Tibial artery (tissue), 4 donors: ENCODE measurements around the gene ZHX3.

Experiments used
- DNase-seq, 2 donors: peaks; one replicate each; pipeline ENCODE4 v3.0.0-alpha.2; 2019
- H3K27ac ChIP-seq, 2 donors: fragments of 200-600 bp; sonication (generic) in 1 of 2; 1 replicate in 1 of 2; 2 replicates in 1 of 2; pipeline ENCODE4 v1.5.1; 2018 to 2019; ENCODE audit warnings: mild to moderate bottlenecking in 1 of 2
- H3K27me3 ChIP-seq, 2 donors: fragments of 200-600 bp; sonication (generic) in 1 of 2; one replicate each; pipeline versions ENCODE4 v1.5.1 to v1.6.0; 2016 to 2019
- H3K36me3 ChIP-seq, 3 donors: fragments of 200-600 bp; sonication (generic) in 2 of 3; one replicate each; pipeline ENCODE4 v1.5.1; 2016 to 2019; ENCODE audit warnings: mild to moderate bottlenecking in 2 of 3
- H3K4me1 ChIP-seq, 4 donors: fragments of 200-600 bp; sonication (generic) in 2 of 4; 1 replicate in 3 of 4; 2 replicates in 1 of 4; pipeline ENCODE4 v1.5.1; 2016 to 2019
- H3K4me3 ChIP-seq, 2 donors: fragments of 200-600 bp; sonication (generic) in 1 of 2; 1 replicate in 1 of 2; 2 replicates in 1 of 2; pipeline ENCODE4 v1.5.1; 2018 to 2019; ENCODE audit warnings: mild to moderate bottlenecking in 2 of 2
- H3K9me3 ChIP-seq, 3 donors: fragments of 200-600 bp; sonication (generic) in 1 of 3; one replicate each; pipeline ENCODE4 v1.5.1; 2016 to 2019
- CTCF ChIP-seq, 2 experiments: fragments of 200-600 bp in 1 of 2; fragments of 450-650 bp in 1 of 2; IDR thresholded peaks; one replicate each; pipeline ENCODE4 v1.5.1; 2017 to 2019; ENCODE audit warnings: antibody characterized with exemption in 2 of 2, mild to moderate bottlenecking in 1 of 2, moderate library complexity in 1 of 2
- intact Hi-C: fragments of 100-400 bp; cut with DNase I; formaldehyde crosslinking; loops from one replicate; pipeline ENCODE4 v1.15.0; 2023; ENCODE audit warnings: low total_unique reads

ZHX3 gene

GRCh38 chr20:41165001-41165882 is 152.3 kb downstream of the ZHX3 start:
- DNase-seq = no peak
- H3K27ac ChIP-seq = no peak overlapping the region
- no peaks in the 10 kb centered on the region for H3K27me3 ChIP-seq
- intact Hi-C loops = no loop called here
- H3K4me3 ChIP-seq = no peak overlapping the region
- TF ChIP-seq CTCF (IDR thresholded peaks at IDR 0.05) = no peak
- H3K4me1 ChIP-seq = peaks cover 0 to 9% (median 0%) of the 10 kb centered on the region in 4 donors
- H3K36me3 ChIP-seq = peaks cover 68 to 89% (median 78%) of the 10 kb centered on the region in 3 donors
- no peaks in the 10 kb centered on the region for H3K9me3 ChIP-seq

- no peak for TF ChIP-seq CTCF (IDR thresholded peaks at IDR 0.05)
- no peak overlapping the region for H3K27ac ChIP-seq
- no peak for DNase-seq
- peaks cover 0 to 17% (median 0%) of the 10 kb centered on the region in 4 donors for H3K4me1 ChIP-seq
- H3K27me3 ChIP-seq = no peaks in the 10 kb centered on the region
- H3K4me3 ChIP-seq = no peak overlapping the region
- H3K36me3 ChIP-seq = peaks cover 61 to 82% (median 71%) of the 10 kb centered on the region in 3 donors
- no peaks in the 10 kb centered on the region for H3K9me3 ChIP-seq
- intact Hi-C loops = no loop called here
Observed at GRCh38 chr20:41163821-41164220, 153.7 kb downstream of the ZHX3 start.

GRCh38 chr20:41162396-41162795 is 155.1 kb downstream of the ZHX3 start:
- Histone ChIP-seq H3K27ac (no peak overlapping the region), H3K9me3 (no peaks in the 10 kb centered on the region), H3K27me3 (no peaks in the 10 kb centered on the region), H3K4me1 (peaks cover 0 to 21% (median 5%) of the 10 kb centered on the region in 4 donors), H3K4me3 (no peak overlapping the region), H3K36me3 (peaks cover 55 to 68% (median 59%) of the 10 kb centered on the region in 3 donors)
- TF ChIP-seq CTCF (IDR thresholded peaks at IDR 0.05) = no peak
- intact Hi-C loops = no loop called here
- no peak for DNase-seq

GRCh38 chr20:41161886-41162285 is 155.6 kb downstream of the ZHX3 start:
- TF ChIP-seq CTCF (IDR thresholded peaks at IDR 0.05) = no peak
- no peaks in the 10 kb centered on the region for H3K27me3 ChIP-seq
- no peaks in the 10 kb centered on the region for H3K9me3 ChIP-seq
- H3K27ac ChIP-seq = peak overlapping the region in 1 of 2 donors; percentile 12
- no peak for DNase-seq
- H3K36me3 ChIP-seq = peaks cover 49 to 63% (median 54%) of the 10 kb centered on the region in 3 donors
- intact Hi-C loops = no loop called here
- peaks cover 0 to 26% (median 8%) of the 10 kb centered on the region in 4 donors for H3K4me1 ChIP-seq
- no peak overlapping the region for H3K4me3 ChIP-seq

- intact Hi-C loops = no loop called here
- Histone ChIP-seq H3K4me3 (no peak overlapping the region), H3K27ac (no peak overlapping the region), H3K36me3 (peaks cover 37 to 51% (median 42%) of the 10 kb centered on the region in 3 donors), H3K9me3 (no peaks in the 10 kb centered on the region), H3K27me3 (no peaks in the 10 kb centered on the region), H3K4me1 (peaks cover 0 to 38% (median 13%) of the 10 kb centered on the region in 4 donors)
- DNase-seq = no peak
- no peak for TF ChIP-seq CTCF (IDR thresholded peaks at IDR 0.05)
Observed at GRCh38 chr20:41160686-41161085, 156.8 kb downstream of the ZHX3 start.
